SK-N-MC (cell line): ENCODE data around the gene SLC38A6.

ENCODE experiments used
- DNase-seq: peaks from one replicate; pipeline ENCODE4 v3.0.0-alpha.2; 2011; ENCODE audit warnings: low read depth, low spot score
- H3K27ac ChIP-seq: fragments of 200-600 bp; sonication (generic); 2 replicates; pipeline ENCODE4 v1.5.1; 2016; ENCODE audit warnings: mixed run types
- H3K36me3 ChIP-seq: fragments of 200-600 bp; sonication (generic); 2 replicates; pipeline ENCODE4 v1.6.1; 2017; ENCODE audit warnings: antibody characterized with exemption, low read length, mixed read lengths; ENCODE audit not compliant: insufficient read depth
- H3K4me3 ChIP-seq: fragments of 200-600 bp; sonication (generic); 2 replicates; pipeline ENCODE4 v1.5.1; 2016
- H3K9ac ChIP-seq: fragments of 200-600 bp; sonication (generic); 2 replicates; pipeline ENCODE4 v1.8.0; 2017; ENCODE audit warnings: mixed run types, mixed read lengths; ENCODE audit not compliant: insufficient read length
- H3K9me3 ChIP-seq: fragments of 200-600 bp; sonication (generic); 2 replicates; pipeline ENCODE4 v1.6.1; 2017; ENCODE audit warnings: low read depth, mild to moderate bottlenecking, antibody characterized with exemption, low read length, moderate library complexity, mixed read lengths
- EZH2 ChIP-seq: fragments of 200-600 bp; sonication (generic); IDR thresholded peaks from one replicate; pipeline ENCODE4 v1.6.1; 2017; ENCODE audit warnings: antibody characterized with exemption
- FOXP2 ChIP-seq: optimal IDR thresholded peaks from 2 replicates; pipeline ENCODE3; 2011; ENCODE audit warnings: mild to moderate bottlenecking, moderate library complexity; ENCODE audit not compliant: insufficient read depth; ENCODE audit errors: extremely low read length, control extremely low read depth
- POLR2AphosphoS5 ChIP-seq: IDR thresholded peaks from 2 replicates; pipeline ENCODE4 v1.6.1; 2012; ENCODE audit warnings: mild to moderate bottlenecking, low read depth, low read length, borderline replicate concordance

SLC38A6 gene

GRCh38 chr14:60980811-60981632, at the start of gene SLC38A6, which contains the start of gene TRMT5:
Gene SLC38A6, plus strand, starts transcription at chr14:60981245. Its CDS starts 33 bp downstream, at chr14:60981278.
Gene TRMT5, minus strand, starts transcription at chr14:60981079. Its CDS starts 106 bp downstream, at chr14:60980973.
- peak within 1 kb of the TSS; percentile 96 for H3K9ac ChIP-seq
- peaks cover 49% of the 10 kb centered on the region for H3K36me3 ChIP-seq
- no peaks in the 10 kb centered on the region for H3K9me3 ChIP-seq
- H3K4me3 ChIP-seq, result peak within 1 kb of the TSS; percentile 91
- no peak for TF ChIP-seq EZH2
- no peak for TF ChIP-seq FOXP2
- peak; percentile 93 for TF ChIP-seq POLR2AphosphoS5
- peak; percentile 66 for DNase-seq
- peak within 1 kb of the TSS; percentile 65 for H3K27ac ChIP-seq

- no peaks in the 10 kb centered on the region for H3K9me3 ChIP-seq
- no peaks in the 10 kb centered on the region for H3K36me3 ChIP-seq
- no peak for DNase-seq
- no peak overlapping the region; the same call in 1 of the 2 replicates for H3K27ac ChIP-seq
- no peak overlapping the region for H3K9ac ChIP-seq
- H3K4me3 ChIP-seq, result no peak overlapping the region
- TF ChIP-seq POLR2AphosphoS5, result no peak
- no peak for TF ChIP-seq EZH2
- no peak for TF ChIP-seq FOXP2
Observed at GRCh38 chr14:60933920-60934655, 47.0 kb upstream of the SLC38A6 start.

- Histone ChIP-seq H3K27ac (peak overlapping the region; percentile 65; the same call in 1 of the 2 replicates), H3K9me3 (no peaks in the 10 kb centered on the region), H3K36me3 (no peaks in the 10 kb centered on the region), H3K4me3 (no peak overlapping the region), H3K9ac (no peak overlapping the region)
- no peak for DNase-seq
- no peak for TF ChIP-seq EZH2
- no peak for TF ChIP-seq FOXP2
- TF ChIP-seq POLR2AphosphoS5, result no peak
Observed at GRCh38 chr14:60935319-60935718, 45.7 kb upstream of the SLC38A6 start.

GRCh38 chr14:60943637-60944032, 37.4 kb upstream of the SLC38A6 start:
- TF ChIP-seq EZH2 (no peak), POLR2AphosphoS5 (no peak), FOXP2 (no peak)
- peak overlapping the region; percentile 96 for H3K27ac ChIP-seq
- no peak for DNase-seq

GRCh38 chr14:60944204-60944603, 36.8 kb upstream of the SLC38A6 start:
- Histone ChIP-seq H3K9me3 (no peaks in the 10 kb centered on the region), H3K9ac (peak overlapping the region; percentile 66), H3K27ac (peak overlapping the region; percentile 96), H3K4me3 (peak overlapping the region; percentile 65), H3K36me3 (no peaks in the 10 kb centered on the region)
- TF ChIP-seq FOXP2 (no peak), POLR2AphosphoS5 (no peak), EZH2 (no peak)
- no peak for DNase-seq

More at GRCh38 chr14:60943637-60944032, 37.4 kb upstream of the SLC38A6 start:
- H3K9ac ChIP-seq, result peak overlapping the region; percentile 66
- H3K36me3 ChIP-seq, result no peaks in the 10 kb centered on the region
- H3K9me3 ChIP-seq, result no peaks in the 10 kb centered on the region
- peak overlapping the region; percentile 65 for H3K4me3 ChIP-seq

GRCh38 chr14:60945984-60946383, 35.1 kb upstream of the SLC38A6 start:
- no peak overlapping the region for H3K4me3 ChIP-seq
- DNase-seq, result no peak
- no peaks in the 10 kb centered on the region for H3K36me3 ChIP-seq
- TF ChIP-seq POLR2AphosphoS5, result no peak
- no peak for TF ChIP-seq EZH2
- no peak for TF ChIP-seq FOXP2
- H3K27ac ChIP-seq, result no peak overlapping the region
- H3K9me3 ChIP-seq, result no peaks in the 10 kb centered on the region
- H3K9ac ChIP-seq, result no peak overlapping the region

GRCh38 chr14:60946773-60947172, 34.3 kb upstream of the SLC38A6 start:
- H3K27ac ChIP-seq, result no peak overlapping the region
- no peaks in the 10 kb centered on the region for H3K36me3 ChIP-seq
- H3K9me3 ChIP-seq, result no peaks in the 10 kb centered on the region
- no peak for DNase-seq
- no peak overlapping the region for H3K4me3 ChIP-seq
- TF ChIP-seq POLR2AphosphoS5, result no peak
- no peak for TF ChIP-seq EZH2
- no peak for TF ChIP-seq FOXP2
- H3K9ac ChIP-seq, result no peak overlapping the region
